Peyer's patch (tissue), 4 donors: ENCODE data around the gene GBP1. TPM values are rescaled to one million over a fixed set of nuclear protein-coding genes. Genes with fewer than 3 reads are reported as not detected.

ENCODE experiments used
- DNase-seq, 3 donors: peaks; one replicate each; pipeline ENCODE4 v3.0.0-alpha.2; 2017 to 2019
- H3K27ac ChIP-seq, 4 donors: fragments of 200-600 bp; sonication (generic); one replicate each; pipeline ENCODE4 v1.5.1; 2016 to 2019
- H3K27me3 ChIP-seq, 2 donors: fragments of 200-600 bp; sonication (generic); one replicate each; pipeline ENCODE4 v1.5.1; 2019
- H3K36me3 ChIP-seq, 3 donors: fragments of 200-600 bp; sonication (generic); one replicate each; pipeline ENCODE4 v1.5.1; 2016 to 2019
- H3K4me1 ChIP-seq, 4 donors: fragments of 200-600 bp; sonication (generic); one replicate each; pipeline ENCODE4 v1.5.1; 2016 to 2019
- H3K4me3 ChIP-seq, 4 donors: fragments of 200-600 bp; sonication (generic); 1 replicate in 3 of 4; 2 replicates in 1 of 4; pipeline ENCODE4 v1.5.1; 2016 to 2019; ENCODE audit warnings: mild to moderate bottlenecking in 1 of 4
- H3K9me3 ChIP-seq, 4 donors: fragments of 200-600 bp; sonication (generic); one replicate each; pipeline ENCODE4 v1.5.1; 2016 to 2019; ENCODE audit warnings: mild to moderate bottlenecking in 1 of 4
- CTCF ChIP-seq, 6 experiments: fragments of 450-650 bp in 4 of 6; fragments of 200-600 bp in 2 of 6; sonication (generic) in 1 of 6; IDR thresholded peaks; one replicate each; pipeline ENCODE4 v1.5.1; 2017 to 2019; ENCODE audit warnings: antibody characterized with exemption in 6 of 6, mild to moderate bottlenecking in 3 of 6, moderate library complexity in 1 of 6
- POLR2A ChIP-seq, 2 donors: fragments of 450-650 bp; IDR thresholded peaks; one replicate each; pipeline ENCODE4 v1.5.1; 2017; ENCODE audit warnings: antibody characterized with exemption in 2 of 2, mild to moderate bottlenecking in 2 of 2, moderate library complexity in 2 of 2
- total RNA-seq, 4 donors: library from RNA; depleted of rRNA; stranded (reverse); fragments of >200 nt; gene quantifications; one replicate each; pipeline ENCODE4 v1.1.0, GENCODE V29; 2016

Gene GBP1
- total RNA-seq, 4 donors from 2014 or later = 19.7 to 91.6 (median 26.9) TPM

GRCh38 chr1:89102021-89102420 lies 37.0 kb upstream of the GBP1 start:
- no peaks in the 10 kb centered on the region for H3K4me1 ChIP-seq
- no peak for DNase-seq
- H3K9me3 ChIP-seq = no peaks in the 10 kb centered on the region
- TF ChIP-seq CTCF (IDR thresholded peaks at IDR 0.05) (no peak), POLR2A (IDR thresholded peaks at IDR 0.05) (no peak)
- H3K36me3 ChIP-seq = peaks cover 0 to 25% (median 0%) of the 10 kb centered on the region in 3 donors
- H3K27ac ChIP-seq = no peak overlapping the region
- no peaks in the 10 kb centered on the region for H3K27me3 ChIP-seq
- no peak overlapping the region for H3K4me3 ChIP-seq

- no peak overlapping the region for H3K4me3 ChIP-seq
- no peak overlapping the region for H3K27ac ChIP-seq
- TF ChIP-seq POLR2A (IDR thresholded peaks at IDR 0.05) = no peak
- no peak for TF ChIP-seq CTCF (IDR thresholded peaks at IDR 0.05)
- DNase-seq = no peak
- no peaks in the 10 kb centered on the region for H3K9me3 ChIP-seq
- H3K36me3 ChIP-seq = peaks cover 0 to 11% (median 0%) of the 10 kb centered on the region in 3 donors
- no peaks in the 10 kb centered on the region for H3K4me1 ChIP-seq
- no peaks in the 10 kb centered on the region for H3K27me3 ChIP-seq
Observed at GRCh38 chr1:89100412-89100811, 35.4 kb upstream of the GBP1 start.

- DNase-seq = no peak
- Histone ChIP-seq H3K4me1 (no peaks in the 10 kb centered on the region), H3K9me3 (no peaks in the 10 kb centered on the region), H3K27ac (no peak overlapping the region), H3K4me3 (no peak overlapping the region), H3K27me3 (no peaks in the 10 kb centered on the region), H3K36me3 (no peaks in the 10 kb centered on the region)
- no peak for TF ChIP-seq CTCF (IDR thresholded peaks at IDR 0.05)
- no peak for TF ChIP-seq POLR2A (IDR thresholded peaks at IDR 0.05)
Observed at GRCh38 chr1:89098857-89099256, 33.8 kb upstream of the GBP1 start.

GRCh38 chr1:89095737-89096136 lies 30.7 kb upstream of the GBP1 start:
- H3K27ac ChIP-seq = no peak overlapping the region
- DNase-seq = no peak
- H3K36me3 ChIP-seq = no peaks in the 10 kb centered on the region
- no peaks in the 10 kb centered on the region for H3K4me1 ChIP-seq
- no peak overlapping the region for H3K4me3 ChIP-seq
- no peaks in the 10 kb centered on the region for H3K9me3 ChIP-seq
- TF ChIP-seq POLR2A (IDR thresholded peaks at IDR 0.05) (no peak), CTCF (IDR thresholded peaks at IDR 0.05) (no peak)
- H3K27me3 ChIP-seq = no peaks in the 10 kb centered on the region

- H3K27me3 ChIP-seq = no peaks in the 10 kb centered on the region
- H3K27ac ChIP-seq = no peak overlapping the region
- H3K9me3 ChIP-seq = no peaks in the 10 kb centered on the region
- H3K4me1 ChIP-seq = no peaks in the 10 kb centered on the region
- TF ChIP-seq POLR2A (IDR thresholded peaks at IDR 0.05) = no peak
- no peak for TF ChIP-seq CTCF (IDR thresholded peaks at IDR 0.05)
- H3K4me3 ChIP-seq = no peak overlapping the region
- no peak for DNase-seq
- H3K36me3 ChIP-seq = no peaks in the 10 kb centered on the region
Observed at GRCh38 chr1:89089962-89090361, 25.0 kb upstream of the GBP1 start.

- no peak overlapping the region for H3K4me3 ChIP-seq
- peak in 1 of 3 donors; percentile 44 for DNase-seq
Observed at GRCh38 chr1:89088572-89088971, 23.6 kb upstream of the GBP1 start.

More at GRCh38 chr1:89088572-89088971, 23.6 kb upstream of the GBP1 start:
- Histone ChIP-seq H3K9me3 (no peaks in the 10 kb centered on the region), H3K27ac (no peak overlapping the region), H3K36me3 (no peaks in the 10 kb centered on the region), H3K4me1 (no peaks in the 10 kb centered on the region), H3K27me3 (no peaks in the 10 kb centered on the region)
- TF ChIP-seq POLR2A (IDR thresholded peaks at IDR 0.05) = no peak
- no peak for TF ChIP-seq CTCF (IDR thresholded peaks at IDR 0.05)
